Germinal center (tissue), 1 donor: ENCODE data around the gene TAS2R46.
"Not testable (repeated sequence)": the region's sequence is repeated elsewhere in the genome, so short reads cannot be mapped to it uniquely, and the experiment has no call there.

ENCODE experiments used
- DNase-seq: peaks from one replicate; pipeline ENCODE4 v3.0.0; 2012; ENCODE audit warnings: mixed read lengths, low spot score

Gene TAS2R46

GRCh38 chr12:11033959-11034358 is 28.1 kb downstream of the TAS2R46 start:
- DNase-seq, result not testable (repeated sequence)

GRCh38 chr12:11031307-11031706 is 30.8 kb downstream of the TAS2R46 start, which contains the start of gene TAS2R31:
TAS2R31 (minus strand) TSS chr12:11031407; CDS start chr12:11031335, 72 bp downstream.
- no peak for DNase-seq

- DNase-seq, result no peak
Measured at GRCh38 chr12:11026118-11026517, 36.0 kb downstream of the TAS2R46 start.

- DNase-seq, result no peak
Measured at GRCh38 chr12:11023387-11023786, 38.7 kb downstream of the TAS2R46 start.

- DNase-seq, result no peak
Measured at GRCh38 chr12:11022520-11022919, 39.6 kb downstream of the TAS2R46 start, which contains the start of gene TAS2R19. TAS2R19 (minus strand) TSS chr12:11022620; CDS start chr12:11022571, 49 bp downstream.

- DNase-seq, result no peak
Measured at GRCh38 chr12:11016937-11017336, 45.2 kb downstream of the TAS2R46 start.

GRCh38 chr12:11015775-11016430 is 46.2 kb downstream of the TAS2R46 start:
- DNase-seq, result no peak

GRCh38 chr12:11014234-11014633 is 47.9 kb downstream of the TAS2R46 start:
- DNase-seq, result no peak
